ENCODE data around the gene GRIK5.

GRIK5 gene

DNA sequence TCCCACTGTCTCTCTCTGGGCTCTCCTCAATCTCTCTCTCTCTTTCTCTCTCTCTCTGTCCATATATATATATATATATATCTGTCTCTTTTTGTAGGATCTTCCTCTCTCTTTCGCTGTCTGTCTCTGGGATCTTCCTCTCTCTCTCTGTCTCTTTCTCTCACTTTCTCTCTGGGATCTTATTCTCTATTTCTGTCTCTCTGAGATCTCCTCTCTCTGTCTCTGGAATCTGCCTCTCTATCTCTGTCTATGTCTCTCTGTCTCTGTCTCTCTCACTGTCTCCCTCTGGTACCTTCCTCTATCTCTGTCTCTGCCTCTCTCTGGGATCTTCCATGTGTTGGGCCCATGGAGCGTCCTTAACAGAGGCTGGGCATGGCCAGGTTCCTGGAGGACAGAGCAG, 79.4 kb downstream of the GRIK5 start:
- no peak for DNase-seq (ENCODE audit: low read depth)
- H3K4me3 ChIP-seq (ENCODE audit: control insufficient read depth, low read depth, low read length), result no peak overlapping the region
- TF ChIP-seq, protein P1, sequence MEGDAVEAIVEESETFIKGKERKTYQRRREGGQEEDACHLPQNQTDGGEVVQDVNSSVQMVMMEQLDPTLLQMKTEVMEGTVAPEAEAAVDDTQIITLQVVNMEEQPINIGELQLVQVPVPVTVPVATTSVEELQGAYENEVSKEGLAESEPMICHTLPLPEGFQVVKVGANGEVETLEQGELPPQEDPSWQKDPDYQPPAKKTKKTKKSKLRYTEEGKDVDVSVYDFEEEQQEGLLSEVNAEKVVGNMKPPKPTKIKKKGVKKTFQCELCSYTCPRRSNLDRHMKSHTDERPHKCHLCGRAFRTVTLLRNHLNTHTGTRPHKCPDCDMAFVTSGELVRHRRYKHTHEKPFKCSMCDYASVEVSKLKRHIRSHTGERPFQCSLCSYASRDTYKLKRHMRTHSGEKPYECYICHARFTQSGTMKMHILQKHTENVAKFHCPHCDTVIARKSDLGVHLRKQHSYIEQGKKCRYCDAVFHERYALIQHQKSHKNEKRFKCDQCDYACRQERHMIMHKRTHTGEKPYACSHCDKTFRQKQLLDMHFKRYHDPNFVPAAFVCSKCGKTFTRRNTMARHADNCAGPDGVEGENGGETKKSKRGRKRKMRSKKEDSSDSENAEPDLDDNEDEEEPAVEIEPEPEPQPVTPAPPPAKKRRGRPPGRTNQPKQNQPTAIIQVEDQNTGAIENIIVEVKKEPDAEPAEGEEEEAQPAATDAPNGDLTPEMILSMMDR (conservative IDR thresholded peaks at IDR 0.05; ENCODE audit: control insufficient read depth, insufficient read depth, low read depth, low read length), result no peak

- TF ChIP-seq, protein P1 (conservative IDR thresholded peaks at IDR 0.05; ENCODE audit: control insufficient read depth, insufficient read depth, low read depth, low read length), result no peak
- DNase-seq (ENCODE audit: low read depth), result no peak
- no peak overlapping the region for H3K4me3 ChIP-seq (ENCODE audit: control insufficient read depth, low read depth, low read length)
Observed at GRCh38 chr19:41990028-41990427, 80.0 kb downstream of the GRIK5 start.

GRCh38 chr19:41988947-41989346, 81.1 kb downstream of the GRIK5 start:
- no peak for DNase-seq (ENCODE audit: low read depth)
- TF ChIP-seq, protein P1 (conservative IDR thresholded peaks at IDR 0.05; ENCODE audit: control insufficient read depth, insufficient read depth, low read depth, low read length), result no peak
- no peak overlapping the region for H3K4me3 ChIP-seq (ENCODE audit: control insufficient read depth, low read depth, low read length)

DNA sequence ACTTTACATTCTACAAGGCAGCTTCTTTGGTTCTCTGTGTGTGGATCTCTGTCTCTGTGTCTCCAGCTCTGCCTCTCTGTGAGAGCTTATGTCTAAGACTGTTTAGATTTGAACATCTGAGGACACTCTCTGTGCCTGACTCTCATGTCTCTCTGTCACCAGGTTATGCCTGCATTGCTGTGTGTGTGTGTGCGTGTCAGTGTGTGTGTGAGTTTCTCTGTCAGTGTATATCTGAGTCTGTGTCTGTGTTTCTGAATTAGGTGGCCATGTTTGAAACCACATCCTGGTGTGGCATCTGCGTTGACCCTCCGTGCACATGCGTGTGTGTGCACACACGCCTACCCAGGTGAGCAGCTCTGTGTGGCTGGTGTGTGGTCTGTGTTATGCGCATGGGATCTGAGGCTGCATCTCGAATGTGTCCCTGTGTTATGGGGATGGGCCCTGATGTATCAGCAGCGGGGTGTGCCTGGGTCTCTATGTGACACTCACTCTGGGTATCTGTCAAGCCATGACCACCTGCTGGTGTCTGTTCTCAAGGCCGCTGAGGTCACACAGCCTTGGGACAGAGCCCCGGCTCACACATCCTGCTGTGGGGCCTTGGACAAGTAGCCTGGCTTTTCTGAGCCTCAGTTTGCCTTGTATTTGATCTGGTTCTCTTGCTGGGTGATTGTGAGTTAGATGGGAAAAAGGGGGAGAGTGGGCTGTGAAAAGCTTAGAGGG, 82.7 kb downstream of the GRIK5 start:
- no peak overlapping the region for H3K4me3 ChIP-seq (ENCODE audit: control insufficient read depth, low read depth, low read length)
- TF ChIP-seq, protein P1 (conservative IDR thresholded peaks at IDR 0.05; ENCODE audit: control insufficient read depth, insufficient read depth, low read depth, low read length), result no peak
- no peak for DNase-seq (ENCODE audit: low read depth)

DNA sequence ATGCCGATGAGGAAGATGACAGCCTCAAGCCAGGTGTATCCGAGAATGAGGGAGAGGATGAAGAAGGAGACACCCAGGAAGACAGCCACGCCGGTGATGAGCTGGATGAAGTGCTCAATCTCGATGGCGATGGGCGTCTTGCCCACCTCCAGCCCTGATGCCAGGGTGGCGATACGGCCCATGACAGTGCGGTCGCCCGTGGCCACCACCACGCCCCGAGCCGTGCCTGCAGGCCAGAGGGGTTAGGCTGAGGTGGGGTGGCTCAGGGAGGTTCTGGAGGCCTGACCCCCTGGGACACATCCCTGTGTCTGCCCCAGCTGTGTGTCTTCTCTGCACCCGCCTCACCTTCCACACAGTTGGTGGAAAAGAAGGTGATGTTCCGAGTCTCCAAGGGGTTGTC, 85.0 kb downstream of the GRIK5 start:
- no peak for DNase-seq (ENCODE audit: low read depth)
- TF ChIP-seq, protein P1 (conservative IDR thresholded peaks at IDR 0.05; ENCODE audit: control insufficient read depth, insufficient read depth, low read depth, low read length), result no peak
- no peak overlapping the region for H3K4me3 ChIP-seq (ENCODE audit: control insufficient read depth, low read depth, low read length)

DNA sequence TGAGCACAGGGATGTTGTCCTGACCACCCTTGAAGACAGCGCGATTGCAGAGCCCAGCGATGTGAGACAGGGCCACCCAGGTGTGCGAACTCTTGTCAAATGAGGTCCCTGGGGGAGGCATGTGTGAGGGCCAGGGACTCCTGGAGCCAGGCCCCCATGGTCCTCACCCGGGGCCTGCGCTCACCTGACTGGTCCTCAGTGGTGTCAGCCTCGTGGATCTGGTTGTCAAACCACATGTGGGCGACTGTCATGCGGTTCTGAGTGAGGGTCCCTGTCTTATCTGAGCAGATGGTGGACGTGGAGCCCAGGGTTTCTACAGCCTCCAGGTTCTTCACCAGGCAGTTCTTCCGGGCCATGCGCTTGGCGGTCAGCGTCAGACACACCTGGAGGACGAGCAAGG, 88.3 kb downstream of the GRIK5 start:
- no peak overlapping the region for H3K4me3 ChIP-seq (ENCODE audit: control insufficient read depth, low read depth, low read length)
- TF ChIP-seq, protein P1 (conservative IDR thresholded peaks at IDR 0.05; ENCODE audit: control insufficient read depth, insufficient read depth, low read depth, low read length), result no peak
- DNase-seq (ENCODE audit: low read depth), result no peak

Measured in fibroblast of mammary gland (primary cell).